Measurements from ENCODE around the gene SDC4. TPM values are rescaled to one million over a fixed set of nuclear protein-coding genes. Genes with fewer than 3 reads are reported as not detected.

The SDC4 gene
- polyA plus RNA-seq, 1 experiment: 147 TPM

DNA sequence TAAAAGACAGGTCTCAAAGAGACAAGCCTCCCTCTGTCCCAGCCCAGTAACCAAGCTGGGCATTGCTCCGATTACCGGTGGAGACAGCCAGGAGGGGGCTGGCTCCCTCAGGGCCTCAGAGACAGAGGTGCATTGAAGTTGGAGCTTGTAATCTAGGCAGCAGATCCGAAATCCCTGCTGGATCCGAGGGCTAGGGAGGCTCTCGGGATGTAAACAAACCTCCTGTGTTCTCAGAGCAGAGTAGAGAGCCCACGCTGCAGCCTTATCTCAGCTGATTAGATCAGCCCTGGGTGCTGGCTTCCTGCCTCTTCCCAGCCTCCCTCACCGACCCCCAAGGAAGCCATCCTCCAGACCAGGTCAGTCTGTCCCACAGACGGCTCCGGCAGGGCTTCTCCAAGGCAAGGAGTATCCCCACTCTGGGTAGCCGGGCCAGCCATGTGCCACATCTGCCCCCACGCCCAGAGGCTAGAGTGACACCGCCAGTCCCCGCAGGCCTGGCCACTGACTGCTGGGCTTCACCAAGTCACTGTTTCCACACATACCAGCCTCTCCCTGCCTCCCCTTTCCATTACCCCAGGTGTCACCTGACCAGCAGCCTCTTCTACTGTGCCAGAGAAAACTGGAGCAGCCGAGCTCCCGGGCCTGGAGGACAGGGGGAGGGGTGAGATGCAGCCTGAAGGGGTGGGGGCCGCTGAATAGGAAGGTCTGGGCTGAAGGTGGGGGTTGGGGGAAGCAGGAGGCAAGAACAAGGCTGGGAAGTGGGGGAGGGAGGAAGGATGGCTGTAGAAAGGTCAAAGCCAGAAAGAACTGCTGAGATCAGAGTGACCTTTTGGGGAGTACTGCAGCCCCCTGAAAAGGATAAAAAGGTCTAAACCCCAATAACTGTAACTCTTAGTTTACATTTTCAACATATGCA is 6.0 kb downstream of the SDC4 start:
- H3K36me3 ChIP-seq (ENCODE audit: control insufficient read depth, insufficient read depth, low read length): peaks cover 16% of the 10 kb centered on the region
- POLR2A ChIA-PET: no interaction called here
- no peaks in the 10 kb centered on the region for H3K27me3 ChIP-seq (ENCODE audit: control insufficient read depth, insufficient read depth, low read length)
- CTCF ChIA-PET: interaction anchor here (0.7 to 1.5 kb wide), 4 partner anchors 12 to 94 kb away, joined by 3 to 4 read pairs (median 4); partner anchors contain the start of gene SYS1
- no peak for DNase-seq (ENCODE audit: low read depth)
- peak overlapping the region; percentile 16 for H3K4me3 ChIP-seq (ENCODE audit: low read depth, low read length)
- TF ChIP-seq, protein P1, sequence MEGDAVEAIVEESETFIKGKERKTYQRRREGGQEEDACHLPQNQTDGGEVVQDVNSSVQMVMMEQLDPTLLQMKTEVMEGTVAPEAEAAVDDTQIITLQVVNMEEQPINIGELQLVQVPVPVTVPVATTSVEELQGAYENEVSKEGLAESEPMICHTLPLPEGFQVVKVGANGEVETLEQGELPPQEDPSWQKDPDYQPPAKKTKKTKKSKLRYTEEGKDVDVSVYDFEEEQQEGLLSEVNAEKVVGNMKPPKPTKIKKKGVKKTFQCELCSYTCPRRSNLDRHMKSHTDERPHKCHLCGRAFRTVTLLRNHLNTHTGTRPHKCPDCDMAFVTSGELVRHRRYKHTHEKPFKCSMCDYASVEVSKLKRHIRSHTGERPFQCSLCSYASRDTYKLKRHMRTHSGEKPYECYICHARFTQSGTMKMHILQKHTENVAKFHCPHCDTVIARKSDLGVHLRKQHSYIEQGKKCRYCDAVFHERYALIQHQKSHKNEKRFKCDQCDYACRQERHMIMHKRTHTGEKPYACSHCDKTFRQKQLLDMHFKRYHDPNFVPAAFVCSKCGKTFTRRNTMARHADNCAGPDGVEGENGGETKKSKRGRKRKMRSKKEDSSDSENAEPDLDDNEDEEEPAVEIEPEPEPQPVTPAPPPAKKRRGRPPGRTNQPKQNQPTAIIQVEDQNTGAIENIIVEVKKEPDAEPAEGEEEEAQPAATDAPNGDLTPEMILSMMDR (IDR thresholded peaks at IDR 0.05; ENCODE audit: insufficient read depth, low read depth, low read length): no peak

DNA sequence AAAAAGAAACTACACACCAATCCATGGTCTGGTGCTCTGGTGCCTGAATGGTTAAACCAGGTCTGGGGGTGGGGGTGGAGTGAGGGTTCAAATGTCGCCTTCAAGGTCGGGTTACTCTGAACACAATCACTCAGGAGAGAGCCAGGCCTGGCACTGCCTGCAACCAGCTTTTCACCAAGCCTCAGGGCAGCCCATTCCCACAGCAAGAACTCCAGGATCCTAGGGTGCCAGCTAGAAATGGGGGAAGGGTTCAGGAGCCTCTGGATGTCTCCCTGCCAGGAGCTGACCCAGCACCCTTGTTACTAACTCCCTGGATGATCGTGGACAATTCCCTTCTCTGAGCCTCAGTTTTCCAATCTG is 6.7 kb downstream of the SDC4 start:
- Histone ChIP-seq H3K4me3 (ENCODE audit: low read depth, low read length) (0 out of 2 replicates have a peak overlapping the region, but pooled peaks have one; percentile 16), H3K27me3 (ENCODE audit: control insufficient read depth, insufficient read depth, low read length) (no peaks in the 10 kb centered on the region), H3K36me3 (ENCODE audit: control insufficient read depth, insufficient read depth, low read length) (peaks cover 16% of the 10 kb centered on the region)
- ChIA-PET POLR2A (interaction anchor here (0.6 kb wide), 1 partner anchor 32 kb away, joined by 4 read pairs; no protein-coding TSS in a partner anchor), CTCF (interaction anchor here (0.7 to 1.5 kb wide), 6 partner anchors 12 to 95 kb away, joined by 3 to 4 read pairs (median 3); partner anchors contain the start of gene SYS1)
- DNase-seq (ENCODE audit: low read depth): no peak
- TF ChIP-seq, protein P1 (IDR thresholded peaks at IDR 0.05; ENCODE audit: insufficient read depth, low read depth, low read length): no peak

DNA sequence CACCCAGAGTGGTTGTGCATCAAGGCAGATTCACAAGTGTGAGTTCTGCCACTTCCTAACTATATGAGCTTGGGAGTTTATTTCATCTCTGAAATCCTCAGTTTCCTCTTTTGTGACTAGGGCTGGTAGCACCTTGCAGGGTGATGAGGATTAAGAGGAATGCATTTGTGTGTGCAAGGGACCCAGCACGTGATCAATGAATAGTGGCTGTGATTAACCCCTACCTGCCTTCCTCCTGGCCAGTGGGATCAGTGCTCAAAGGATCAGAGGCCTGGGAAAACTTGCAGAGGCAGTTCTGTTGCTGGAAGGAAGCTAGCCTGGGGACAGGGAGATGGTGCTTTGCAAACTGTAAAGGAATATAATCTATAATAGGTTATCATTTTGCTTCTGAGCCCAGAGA is 7.3 kb downstream of the SDC4 start:
- DNase-seq (ENCODE audit: low read depth): no peak
- TF ChIP-seq, protein P1 (IDR thresholded peaks at IDR 0.05; ENCODE audit: insufficient read depth, low read depth, low read length): no peak
- no peak overlapping the region for H3K4me3 ChIP-seq (ENCODE audit: low read depth, low read length)
- CTCF ChIA-PET: interaction anchor here (0.8 to 1.2 kb wide), 2 partner anchors 18 to 22 kb away, joined by 3 read pairs; no protein-coding TSS in a partner anchor
- POLR2A ChIA-PET: interaction anchor here (0.6 kb wide), 1 partner anchor 32 kb away, joined by 4 read pairs; no protein-coding TSS in a partner anchor
- H3K36me3 ChIP-seq (ENCODE audit: control insufficient read depth, insufficient read depth, low read length): peaks cover 14% of the 10 kb centered on the region
- no peaks in the 10 kb centered on the region for H3K27me3 ChIP-seq (ENCODE audit: control insufficient read depth, insufficient read depth, low read length)

DNA sequence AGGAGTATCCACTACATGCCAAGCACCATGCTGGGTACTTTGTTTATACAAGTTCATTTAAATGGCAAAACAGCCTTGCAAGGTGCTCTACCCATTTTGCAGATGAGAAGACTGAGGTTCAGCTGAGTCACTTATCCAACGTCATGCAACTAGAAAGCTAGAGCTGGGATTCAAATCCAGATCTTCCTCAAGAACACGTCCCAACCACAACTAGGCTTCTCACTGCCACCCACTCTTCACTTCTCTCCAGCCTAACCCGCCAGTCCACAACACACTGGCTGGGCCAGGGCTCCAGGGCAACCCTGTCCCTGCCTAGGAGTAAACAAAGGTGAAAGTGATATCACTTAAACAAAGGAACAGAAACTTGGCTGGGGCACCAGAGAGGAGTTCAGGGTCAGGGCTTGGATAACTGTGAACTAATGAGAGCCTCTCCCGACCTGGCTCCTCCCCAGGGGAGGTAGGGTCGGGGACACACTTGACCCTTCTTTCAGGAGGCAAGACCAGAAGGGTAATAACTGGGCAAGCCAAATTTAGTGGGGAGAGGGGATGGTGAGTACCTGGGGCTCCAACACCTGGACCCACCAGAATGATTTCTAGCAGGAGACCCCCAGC is 7.9 kb downstream of the SDC4 start:
- ChIA-PET POLR2A (no interaction called here), CTCF (interaction anchor here (0.6 to 1.2 kb wide), 2 partner anchors 21 to 23 kb away, joined by 3 to 4 read pairs; partner anchors contain the start of gene SYS1)
- TF ChIP-seq, protein P1 (IDR thresholded peaks at IDR 0.05; ENCODE audit: insufficient read depth, low read depth, low read length): no peak
- H3K4me3 ChIP-seq (ENCODE audit: low read depth, low read length): no peak overlapping the region
- no peaks in the 10 kb centered on the region for H3K27me3 ChIP-seq (ENCODE audit: control insufficient read depth, insufficient read depth, low read length)
- H3K36me3 ChIP-seq (ENCODE audit: control insufficient read depth, insufficient read depth, low read length): peaks cover 16% of the 10 kb centered on the region
- DNase-seq (ENCODE audit: low read depth): no peak

DNA sequence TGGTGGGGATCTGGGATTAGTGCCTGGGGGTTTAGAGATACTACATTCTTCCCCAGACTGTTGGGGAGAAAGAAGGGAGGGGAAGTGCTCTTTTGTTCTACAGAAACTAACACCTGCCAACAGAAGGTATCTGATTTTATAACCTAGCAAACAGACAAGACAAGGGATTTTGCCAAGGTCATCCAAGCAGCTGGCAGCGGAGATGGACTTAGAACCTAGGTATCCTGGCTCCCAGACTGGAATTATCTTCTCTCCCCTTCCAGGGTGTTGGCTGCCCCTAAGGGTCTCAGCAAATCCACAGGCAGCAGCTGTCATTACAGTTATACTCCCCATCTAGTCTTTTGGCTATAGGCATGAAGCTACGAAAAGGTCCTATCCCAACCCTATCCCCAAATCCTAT is 8.4 kb downstream of the SDC4 start:
- ChIA-PET POLR2A (no interaction called here), CTCF (interaction anchor here (0.6 kb wide), 1 partner anchor 23 kb away, joined by 4 read pairs; the partner anchor contains the start of gene SYS1)
- TF ChIP-seq, protein P1 (IDR thresholded peaks at IDR 0.05; ENCODE audit: insufficient read depth, low read depth, low read length): no peak
- H3K4me3 ChIP-seq (ENCODE audit: low read depth, low read length): no peak overlapping the region
- no peak for DNase-seq (ENCODE audit: low read depth)
- peaks cover 20% of the 10 kb centered on the region for H3K36me3 ChIP-seq (ENCODE audit: control insufficient read depth, insufficient read depth, low read length)
- no peaks in the 10 kb centered on the region for H3K27me3 ChIP-seq (ENCODE audit: control insufficient read depth, insufficient read depth, low read length)
